ENCODE results near the gene DAD1.

GRCh38 chr14:22626590-22626989 is 37.6 kb upstream of the DAD1 start:
- no peak for TF ChIP-seq POLR2A (IDR thresholded peaks at IDR 0.05)
- TF ChIP-seq, protein P1, sequence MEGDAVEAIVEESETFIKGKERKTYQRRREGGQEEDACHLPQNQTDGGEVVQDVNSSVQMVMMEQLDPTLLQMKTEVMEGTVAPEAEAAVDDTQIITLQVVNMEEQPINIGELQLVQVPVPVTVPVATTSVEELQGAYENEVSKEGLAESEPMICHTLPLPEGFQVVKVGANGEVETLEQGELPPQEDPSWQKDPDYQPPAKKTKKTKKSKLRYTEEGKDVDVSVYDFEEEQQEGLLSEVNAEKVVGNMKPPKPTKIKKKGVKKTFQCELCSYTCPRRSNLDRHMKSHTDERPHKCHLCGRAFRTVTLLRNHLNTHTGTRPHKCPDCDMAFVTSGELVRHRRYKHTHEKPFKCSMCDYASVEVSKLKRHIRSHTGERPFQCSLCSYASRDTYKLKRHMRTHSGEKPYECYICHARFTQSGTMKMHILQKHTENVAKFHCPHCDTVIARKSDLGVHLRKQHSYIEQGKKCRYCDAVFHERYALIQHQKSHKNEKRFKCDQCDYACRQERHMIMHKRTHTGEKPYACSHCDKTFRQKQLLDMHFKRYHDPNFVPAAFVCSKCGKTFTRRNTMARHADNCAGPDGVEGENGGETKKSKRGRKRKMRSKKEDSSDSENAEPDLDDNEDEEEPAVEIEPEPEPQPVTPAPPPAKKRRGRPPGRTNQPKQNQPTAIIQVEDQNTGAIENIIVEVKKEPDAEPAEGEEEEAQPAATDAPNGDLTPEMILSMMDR (IDR thresholded peaks at IDR 0.05): no peak
- TF ChIP-seq POLR2AphosphoS5 (IDR thresholded peaks at IDR 0.05; ENCODE audit: insufficient read depth in 1 of 2, low read depth in 1 of 2): no peak
